DOHH2 (cell line): ENCODE data around the gene CCDC24.

Experiments
- H3F3A ChIP-seq: fragments of 200-600 bp; sonication (generic), shearing (Covaris generic); 2 replicates; pipeline ENCODE4 v1.6.0; 2016; ENCODE audit warnings: antibody characterized with exemption, mild to moderate bottlenecking; ENCODE audit not compliant: control insufficient read depth, insufficient read depth
- H3K27ac ChIP-seq: fragments of 200-600 bp; sonication (generic); 2 replicates; pipeline ENCODE4 v1.5.1; 2014; ENCODE audit warnings: low read depth, mild to moderate bottlenecking, low read length, moderate library complexity
- H3K27me3 ChIP-seq: fragments of 200-600 bp; sonication (generic); 2 replicates; pipeline ENCODE4 v1.6.1; 2014; ENCODE audit warnings: mild to moderate bottlenecking, low read length, mixed read lengths; ENCODE audit not compliant: control insufficient read depth
- H3K36me3 ChIP-seq: fragments of 200-600 bp; sonication (generic); 2 replicates; pipeline ENCODE4 v1.6.1; 2014; ENCODE audit warnings: mild to moderate bottlenecking, low read length, moderate library complexity, mixed read lengths; ENCODE audit not compliant: control insufficient read depth
- H3K4me1 ChIP-seq: fragments of 200-600 bp; sonication (generic); 2 replicates; pipeline ENCODE4 v1.6.1; 2014; ENCODE audit warnings: mild to moderate bottlenecking, low read length, mixed read lengths; ENCODE audit not compliant: control insufficient read depth
- H3K4me2 ChIP-seq: fragments of 200-600 bp; sonication (generic); 2 replicates; pipeline ENCODE4 v1.6.0; 2014; ENCODE audit warnings: mild to moderate bottlenecking, low read length, moderate library complexity
- H3K4me3 ChIP-seq: fragments of 200-600 bp; sonication (generic); 2 replicates; pipeline ENCODE4 v1.5.1; 2014; ENCODE audit warnings: mild to moderate bottlenecking, low read length, mixed read lengths
- H3K79me2 ChIP-seq: fragments of 200-600 bp; sonication (generic); 2 replicates; pipeline ENCODE4 v1.6.1; 2014; ENCODE audit warnings: mild to moderate bottlenecking, low read length, mixed read lengths; ENCODE audit not compliant: control insufficient read depth
- H3K9me2 ChIP-seq: fragments of 200-600 bp; sonication (generic); replicated peaks from 2 replicates; pipeline ENCODE4 v1.6.1; 2014; ENCODE audit warnings: mild to moderate bottlenecking, low read length, mixed read lengths; ENCODE audit not compliant: control insufficient read depth
- H3K9me3 ChIP-seq: fragments of 200-600 bp; sonication (generic); 2 replicates; pipeline ENCODE4 v1.6.1; 2014; ENCODE audit warnings: antibody characterized with exemption, low read length, mixed read lengths; ENCODE audit not compliant: control insufficient read depth, insufficient read depth
- H4K20me1 ChIP-seq: fragments of 200-600 bp; sonication (generic); 2 replicates; pipeline ENCODE4 v1.6.0; 2014; ENCODE audit warnings: low read depth, mild to moderate bottlenecking, antibody characterized with exemption, low read length, moderate library complexity; ENCODE audit not compliant: control insufficient read depth, insufficient read depth
- CTCF ChIP-seq: fragments of 200-600 bp; sonication (generic); IDR thresholded peaks from one replicate; pipeline ENCODE4 v1.5.1; 2014; ENCODE audit warnings: antibody characterized with exemption, mild to moderate bottlenecking, low read depth, low read length; ENCODE audit not compliant: poor library complexity, severe bottlenecking
- EZH2phosphoT487 ChIP-seq: fragments of 200-600 bp; sonication (generic); IDR thresholded peaks from 2 replicates; pipeline ENCODE4 v1.6.1; 2017; ENCODE audit warnings: borderline replicate concordance, mild to moderate bottlenecking, antibody characterized with exemption, low read length, moderate library complexity, mixed read lengths

CCDC24 gene

GRCh38 chr1:44032170-44032790, 40.9 kb downstream of the CCDC24 start:
- H3K79me2 ChIP-seq = no peaks in the 10 kb centered on the region
- no peak overlapping the region for H3K4me2 ChIP-seq
- no peaks in the 10 kb centered on the region for H3K9me2 ChIP-seq
- H3K36me3 ChIP-seq = no peaks in the 10 kb centered on the region
- no peak overlapping the region for H3K27ac ChIP-seq
- no peak overlapping the region for H3K4me3 ChIP-seq
- no peaks in the 10 kb centered on the region for H3K9me3 ChIP-seq
- H3K4me1 ChIP-seq = peaks cover 23% of the 10 kb centered on the region
- TF ChIP-seq EZH2phosphoT487 (no peak), CTCF (no peak)
- no peaks in the 10 kb centered on the region; the same call in 1 of the 2 replicates for H3F3A ChIP-seq
- H4K20me1 ChIP-seq = no peaks in the 10 kb centered on the region
- H3K27me3 ChIP-seq = peaks cover 17% of the 10 kb centered on the region

GRCh38 chr1:44033041-44033575, 41.7 kb downstream of the CCDC24 start:
- no peak overlapping the region for H3K27ac ChIP-seq
- H3K27me3 ChIP-seq = peaks cover 17% of the 10 kb centered on the region
- TF ChIP-seq EZH2phosphoT487 = no peak
- TF ChIP-seq CTCF = no peak
- no peak overlapping the region for H3K4me2 ChIP-seq
- H3K4me3 ChIP-seq = no peak overlapping the region
- no peaks in the 10 kb centered on the region for H3K9me3 ChIP-seq
- H3K79me2 ChIP-seq = no peaks in the 10 kb centered on the region
- no peaks in the 10 kb centered on the region for H4K20me1 ChIP-seq
- H3K9me2 ChIP-seq = no peaks in the 10 kb centered on the region
- peaks cover 23% of the 10 kb centered on the region for H3K4me1 ChIP-seq
- H3K36me3 ChIP-seq = no peaks in the 10 kb centered on the region
- H3F3A ChIP-seq = no peaks in the 10 kb centered on the region; the same call in 1 of the 2 replicates

DNA sequence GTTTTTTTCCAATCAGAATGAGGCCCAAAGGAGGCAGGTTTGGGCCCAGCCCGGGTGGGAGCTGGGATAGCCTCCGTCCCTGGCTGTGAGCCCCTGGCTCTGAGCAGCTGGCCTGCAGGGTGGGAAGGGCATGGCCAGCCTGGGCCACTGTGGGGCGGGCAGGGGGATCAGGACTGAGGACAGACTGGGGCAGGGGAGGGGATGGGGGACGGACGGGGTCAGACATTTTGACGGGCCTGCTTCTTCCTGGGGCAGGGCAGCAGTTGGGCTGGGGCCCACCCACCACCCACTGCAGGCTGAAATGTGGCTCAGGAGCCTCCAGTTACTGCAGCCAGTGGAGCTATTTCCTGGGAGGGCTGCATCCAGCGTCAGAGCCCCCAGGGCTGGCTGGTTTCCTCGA, 42.4 kb downstream of the CCDC24 start:
- Histone ChIP-seq H3F3A (no peaks in the 10 kb centered on the region; the same call in 1 of the 2 replicates), H3K36me3 (no peaks in the 10 kb centered on the region), H3K4me2 (no peak overlapping the region), H3K27me3 (peaks cover 17% of the 10 kb centered on the region), H3K9me3 (no peaks in the 10 kb centered on the region), H3K27ac (no peak overlapping the region), H3K9me2 (no peaks in the 10 kb centered on the region), H4K20me1 (no peaks in the 10 kb centered on the region), H3K4me1 (peaks cover 23% of the 10 kb centered on the region), H3K4me3 (no peak overlapping the region), H3K79me2 (no peaks in the 10 kb centered on the region)
- TF ChIP-seq CTCF (no peak), EZH2phosphoT487 (no peak)
